ENCODE data around the gene STRN. TPM values are rescaled to one million over a fixed set of nuclear protein-coding genes. Genes with fewer than 3 reads are reported as not detected.

STRN gene
- total RNA-seq, 1 donor from 2014 or later = 8.0 TPM

GRCh38 chr2:36881816-36882215 is 84.5 kb downstream of the STRN start:
- H3K4me3 ChIP-seq (ENCODE audit: low read depth, low read length) = no peak overlapping the region
- TF ChIP-seq CTCF (conservative IDR thresholded peaks at IDR 0.05; ENCODE audit: low read depth, low read length) = no peak
- no peak for DNase-seq (ENCODE audit: low read depth)

DNA sequence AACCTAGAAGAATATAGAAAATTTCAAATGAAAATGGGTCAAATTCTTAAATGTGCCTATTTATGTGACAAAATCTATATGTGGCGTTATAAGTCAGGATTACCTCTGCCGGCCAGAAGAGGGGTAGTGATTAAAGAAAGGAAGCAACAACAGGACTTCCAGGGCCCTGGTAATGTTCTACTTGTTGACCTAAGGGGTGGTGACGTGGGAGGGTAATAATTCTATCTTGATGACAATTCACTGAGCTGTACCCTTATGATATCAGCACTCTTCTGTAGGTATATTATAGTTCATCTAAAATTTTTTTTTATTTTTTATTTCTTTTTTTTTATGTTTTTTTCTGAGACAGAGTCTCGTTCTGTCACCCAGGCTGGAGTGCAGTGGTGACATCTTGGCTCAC is 87.9 kb downstream of the STRN start:
- DNase-seq (ENCODE audit: low read depth) = no peak
- no peak overlapping the region for H3K4me3 ChIP-seq (ENCODE audit: low read depth, low read length)
- TF ChIP-seq CTCF (conservative IDR thresholded peaks at IDR 0.05; ENCODE audit: low read depth, low read length) = no peak

DNA sequence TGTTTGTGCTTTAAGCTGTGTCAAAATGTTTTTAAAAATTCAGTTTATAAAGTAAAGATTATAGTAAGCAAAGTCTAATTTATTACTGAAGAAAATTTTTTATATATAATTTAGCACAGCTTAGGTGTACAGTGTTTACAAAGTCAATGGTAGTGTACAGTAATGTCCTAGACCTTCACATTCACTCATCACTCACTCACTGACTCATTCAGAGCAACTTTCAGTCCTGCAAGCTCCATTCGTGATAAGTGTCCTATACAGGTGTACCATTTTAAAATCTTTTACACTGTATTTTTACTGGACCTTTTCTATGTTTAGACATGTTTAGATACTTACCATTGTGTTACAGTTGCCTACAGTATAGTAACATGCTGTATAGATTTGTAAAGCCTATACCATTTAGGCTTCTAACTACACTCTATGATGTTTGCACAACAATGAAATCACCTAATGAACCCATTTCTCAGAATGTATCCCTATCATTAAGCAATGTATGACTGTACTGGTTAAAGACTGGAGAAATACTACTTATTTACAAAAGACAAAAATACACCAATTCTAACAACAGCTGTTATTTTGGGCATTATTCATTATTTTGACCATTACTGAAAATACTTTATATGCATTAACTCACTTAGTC is 95.1 kb downstream of the STRN start:
- no peak for TF ChIP-seq CTCF (conservative IDR thresholded peaks at IDR 0.05; ENCODE audit: low read depth, low read length)
- DNase-seq (ENCODE audit: low read depth) = no peak
- no peak overlapping the region for H3K4me3 ChIP-seq (ENCODE audit: low read depth, low read length)

DNA sequence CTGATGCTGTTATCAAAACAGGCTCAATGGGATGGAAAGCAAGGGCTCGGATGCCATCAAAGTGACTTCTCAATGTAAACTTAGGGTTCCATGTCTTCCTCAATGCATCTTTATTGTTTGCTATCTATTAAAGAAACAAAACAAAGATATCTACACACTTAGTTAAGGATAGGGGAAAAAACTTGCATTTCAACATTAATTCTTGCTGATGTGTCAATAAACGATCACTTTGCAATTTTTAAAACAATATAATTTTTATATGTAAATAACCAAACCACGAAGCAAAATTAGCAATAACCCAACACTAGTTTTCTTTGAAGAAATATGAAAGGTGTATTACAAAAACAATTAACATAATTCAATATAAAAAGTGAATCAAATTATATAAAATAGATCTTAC is 96.7 kb downstream of the STRN start:
- TF ChIP-seq CTCF (conservative IDR thresholded peaks at IDR 0.05; ENCODE audit: low read depth, low read length) = no peak
- H3K4me3 ChIP-seq (ENCODE audit: low read depth, low read length) = no peak overlapping the region
- DNase-seq (ENCODE audit: low read depth) = no peak

DNA sequence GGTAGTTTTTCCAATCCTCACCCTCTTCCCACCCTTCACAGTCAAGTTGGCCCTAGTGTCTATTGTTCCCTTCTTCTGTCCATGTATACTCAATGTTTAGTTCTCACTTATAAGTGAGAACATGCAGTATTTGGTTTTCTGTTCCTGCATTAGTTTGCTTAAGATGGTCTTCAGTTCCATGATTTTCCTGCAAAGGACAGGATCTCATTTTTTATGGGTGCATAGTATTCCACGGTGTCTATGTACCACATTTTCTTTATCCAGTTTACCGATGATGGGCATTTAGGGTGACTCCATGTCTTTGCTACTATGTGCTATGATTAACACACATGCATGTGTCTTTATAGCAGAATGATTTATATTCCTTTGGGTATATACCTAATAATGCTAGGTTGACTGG is 104.4 kb downstream of the STRN start:
- H3K4me3 ChIP-seq (ENCODE audit: low read depth, low read length) = no peak overlapping the region
- no peak for DNase-seq (ENCODE audit: low read depth)
- no peak for TF ChIP-seq CTCF (conservative IDR thresholded peaks at IDR 0.05; ENCODE audit: low read depth, low read length)

- no peak for TF ChIP-seq CTCF (conservative IDR thresholded peaks at IDR 0.05; ENCODE audit: low read depth, low read length)
- H3K4me3 ChIP-seq (ENCODE audit: low read depth, low read length) = no peak overlapping the region
- no peak for DNase-seq (ENCODE audit: low read depth)
These were observed 107.0 kb downstream of the STRN start for GRCh38 chr2:36859366-36859792.

Data from epithelial cell of proximal tubule (primary cell).